ENCODE data around the gene PDSS1.
"Not testable (repeated sequence)": the region's sequence is repeated elsewhere in the genome, so short reads cannot be mapped to it uniquely, and the experiment has no call there.

The PDSS1 gene

GRCh38 chr10:26743091-26743490 is 45.6 kb downstream of the PDSS1 start:
- no peak for DNase-seq

GRCh38 chr10:26743841-26744240 is 46.3 kb downstream of the PDSS1 start:
- no peak for DNase-seq

DNA sequence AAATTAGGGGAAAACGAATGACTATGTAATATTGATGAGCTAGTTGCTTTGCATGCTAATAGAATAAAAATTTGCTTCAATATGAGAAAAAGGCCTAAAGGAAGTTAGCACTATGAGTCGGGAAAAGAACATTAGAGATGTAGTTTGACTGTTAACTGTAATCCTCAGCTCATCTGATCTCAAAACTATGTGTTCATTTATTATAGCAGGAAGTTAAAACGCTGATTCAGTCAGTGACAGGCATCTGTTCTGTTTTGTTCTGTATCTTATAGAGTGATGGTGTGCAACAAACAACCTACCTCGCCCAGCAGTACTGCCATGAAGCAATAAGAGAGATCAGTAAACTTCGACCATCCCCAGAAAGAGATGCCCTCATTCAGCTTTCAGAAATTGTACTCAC is 48.6 kb downstream of the PDSS1 start:
- DNase-seq = no peak

DNA sequence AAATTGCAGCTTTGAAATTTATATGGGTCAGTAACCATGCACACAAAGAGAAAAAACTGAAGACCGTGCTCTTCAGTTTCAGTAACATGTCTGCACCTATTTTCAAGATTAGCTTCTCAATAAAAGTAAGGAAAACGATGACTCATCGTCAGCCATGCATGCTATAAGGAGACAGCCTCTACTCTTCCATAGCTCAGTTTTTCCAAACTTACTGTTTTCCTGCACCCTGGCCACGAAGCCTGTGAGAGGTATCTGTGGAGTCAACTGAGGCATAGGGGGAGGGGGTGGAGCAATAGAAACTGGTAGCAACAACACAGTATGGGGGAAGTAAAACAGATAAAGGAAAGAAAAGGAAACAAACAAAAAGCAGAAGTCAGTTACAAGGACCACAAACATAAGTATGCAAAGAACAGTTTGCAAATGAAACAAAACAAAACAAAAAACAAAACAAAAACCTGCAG is 58.0 kb downstream of the PDSS1 start:
- no peak for DNase-seq

DNA sequence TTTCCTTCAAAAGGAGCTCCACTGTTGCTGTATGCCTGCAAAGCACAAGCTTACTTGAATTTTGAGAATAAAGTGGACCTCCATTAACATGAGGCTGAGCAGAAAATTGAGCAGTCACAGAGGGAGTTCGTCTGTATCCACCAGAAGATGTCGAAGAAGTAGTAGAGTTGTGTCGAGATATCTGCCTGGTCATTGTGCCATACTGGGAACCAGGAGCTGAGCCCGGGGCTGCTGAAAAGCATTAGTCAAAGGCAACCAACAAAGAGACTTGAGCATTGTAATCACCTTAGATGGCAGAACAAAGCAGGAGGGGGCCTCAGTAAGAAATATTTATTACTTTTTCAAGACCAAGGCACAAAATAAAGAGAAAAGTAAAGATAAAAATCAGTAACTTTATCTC is 61.5 kb downstream of the PDSS1 start:
- peak; percentile 48 for DNase-seq

GRCh38 chr10:26765549-26765948 is 68.0 kb downstream of the PDSS1 start:
- DNase-seq = no peak

GRCh38 chr10:26770069-26770468 is 72.6 kb downstream of the PDSS1 start:
- no peak for DNase-seq

DNA sequence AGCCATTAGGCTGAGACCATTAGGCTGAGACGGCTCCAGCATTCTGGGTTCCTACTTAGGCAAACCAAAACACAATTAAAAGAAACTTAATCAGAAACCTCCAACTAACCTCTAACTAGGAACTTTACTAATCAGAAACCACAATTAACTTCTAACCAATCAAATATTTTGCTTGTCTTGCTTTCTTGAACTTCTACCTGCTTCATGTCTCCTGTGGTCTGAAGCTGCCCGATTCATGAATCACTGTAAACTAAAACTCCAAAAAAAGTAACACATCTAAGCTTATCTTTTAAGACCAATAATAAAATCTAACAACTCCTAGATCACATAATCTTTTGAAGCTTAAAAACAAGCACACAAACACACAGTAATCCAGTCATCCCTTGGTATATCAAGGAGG is 76.1 kb downstream of the PDSS1 start:
- no peak for DNase-seq

DNA sequence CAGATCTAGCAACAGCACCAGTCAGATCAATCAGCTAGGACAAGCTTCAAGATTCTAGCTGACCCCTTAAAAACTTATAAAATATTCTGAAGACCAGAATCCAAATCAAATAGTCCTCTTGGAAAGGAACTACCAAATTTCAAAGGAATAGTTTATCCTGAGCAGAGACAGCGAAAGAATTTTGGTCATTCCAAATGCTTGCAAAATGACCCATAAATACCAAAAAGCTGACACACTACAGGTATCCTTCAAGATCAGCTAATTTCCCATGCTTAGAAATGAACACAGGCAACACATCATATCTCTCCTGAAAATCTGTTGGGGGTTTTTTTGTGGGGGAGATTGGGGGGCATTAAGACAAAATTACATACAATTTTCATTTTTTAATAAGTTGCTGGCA is 78.8 kb downstream of the PDSS1 start:
- DNase-seq = no peak

GRCh38 chr10:26777686-26778085 is 80.2 kb downstream of the PDSS1 start:
- DNase-seq = no peak

DNA sequence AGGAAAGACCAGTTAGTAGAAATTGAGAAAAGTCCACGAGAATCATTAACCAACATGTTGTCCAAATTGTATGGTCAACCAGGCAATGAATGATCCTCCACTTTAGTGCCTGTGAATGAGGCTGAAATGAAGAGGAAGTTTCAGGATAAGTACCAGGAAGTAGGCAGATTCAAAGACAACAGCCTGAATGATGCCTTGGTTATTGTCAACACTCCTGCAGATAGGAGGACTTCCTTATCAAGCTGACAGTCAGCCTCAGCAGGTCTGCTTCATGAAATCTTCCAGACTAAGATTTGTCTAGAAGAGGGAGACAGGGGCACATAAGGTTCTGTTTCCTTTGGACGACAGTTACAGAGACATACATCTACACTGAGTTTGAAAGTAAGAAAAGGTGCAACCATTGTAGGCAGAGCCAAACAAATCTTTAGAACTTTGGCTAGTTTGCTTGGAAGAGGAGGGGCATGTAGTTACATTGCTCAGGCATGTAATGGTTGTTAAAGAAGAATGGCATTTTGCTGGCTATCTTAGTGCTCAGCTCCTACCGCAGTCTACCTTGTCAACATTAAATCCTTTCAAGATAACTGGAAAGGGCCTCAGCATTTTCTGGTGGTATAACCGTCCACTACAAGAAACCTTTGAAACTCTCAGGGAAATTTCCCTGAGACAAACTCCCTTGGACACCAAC is 81.8 kb downstream of the PDSS1 start:
- DNase-seq = no peak

DNA sequence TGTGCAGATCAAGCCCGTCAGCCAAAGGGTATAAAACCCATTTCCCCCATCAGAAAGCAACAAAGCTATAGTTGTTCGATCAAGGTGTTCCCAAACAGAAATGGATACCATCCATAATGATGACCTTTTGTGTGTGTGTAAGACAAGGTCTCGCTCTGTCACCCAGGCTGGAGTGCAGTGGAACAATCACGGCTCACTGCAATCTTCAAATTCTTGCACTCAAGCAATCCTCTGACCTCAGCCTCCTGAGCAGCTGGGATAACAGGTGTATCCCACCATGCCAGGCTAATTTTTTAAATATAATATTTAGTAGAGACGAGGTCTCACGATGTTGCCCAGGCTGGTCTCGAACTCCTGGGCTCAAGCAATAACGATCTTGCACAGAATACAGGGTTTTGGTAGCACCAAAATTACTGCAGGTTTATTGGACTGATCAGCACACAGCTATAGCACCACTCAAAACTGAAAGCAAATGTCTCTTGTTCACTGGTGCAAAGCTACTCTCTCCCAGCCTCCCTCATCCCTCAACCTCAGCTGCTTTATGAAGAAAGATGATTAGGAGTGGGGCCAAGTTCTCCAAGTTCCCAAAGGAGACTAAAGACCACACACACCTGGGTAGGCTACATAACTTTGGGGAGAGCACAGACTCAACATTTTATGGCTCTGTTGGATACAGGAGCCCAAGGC is 82.7 kb downstream of the PDSS1 start:
- DNase-seq = no peak

DNA sequence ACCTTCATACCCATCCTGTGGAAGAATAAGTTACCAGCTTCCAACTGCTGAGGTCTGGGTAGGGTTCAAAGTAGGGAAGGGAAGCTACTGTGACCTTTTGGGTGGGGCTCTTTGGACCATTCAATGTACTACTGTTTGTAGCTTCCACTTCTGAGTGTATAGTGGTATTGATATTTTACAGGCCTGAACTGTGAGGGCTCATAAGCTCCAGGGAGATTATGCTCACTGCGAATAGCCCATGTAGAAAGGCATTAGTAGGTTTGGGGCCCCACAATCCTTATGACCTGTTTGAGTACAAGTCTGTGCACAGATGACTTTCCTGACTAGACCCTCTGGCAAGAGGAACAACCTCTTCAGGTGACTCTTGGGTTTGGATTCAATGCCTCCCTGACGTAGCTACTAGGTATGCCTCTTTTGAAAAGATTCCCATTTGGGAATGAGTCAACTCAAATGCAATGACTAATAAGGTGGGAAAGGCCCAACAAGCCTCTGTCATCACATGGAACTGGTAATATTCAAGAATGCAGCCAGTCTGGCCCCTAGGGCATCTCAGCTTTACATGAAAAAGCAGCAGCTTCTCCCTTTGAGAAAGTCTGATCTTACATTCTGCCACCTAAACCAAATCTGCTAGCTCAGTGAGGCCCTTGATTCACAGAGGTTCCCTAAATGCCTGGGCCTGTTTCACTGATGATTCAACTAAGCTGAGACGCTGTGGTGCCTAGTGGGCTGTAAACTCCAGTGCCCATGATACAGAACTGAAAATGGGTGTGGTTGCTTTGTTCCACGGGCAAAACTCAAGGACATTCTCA is 83.5 kb downstream of the PDSS1 start:
- DNase-seq = no peak

DNA sequence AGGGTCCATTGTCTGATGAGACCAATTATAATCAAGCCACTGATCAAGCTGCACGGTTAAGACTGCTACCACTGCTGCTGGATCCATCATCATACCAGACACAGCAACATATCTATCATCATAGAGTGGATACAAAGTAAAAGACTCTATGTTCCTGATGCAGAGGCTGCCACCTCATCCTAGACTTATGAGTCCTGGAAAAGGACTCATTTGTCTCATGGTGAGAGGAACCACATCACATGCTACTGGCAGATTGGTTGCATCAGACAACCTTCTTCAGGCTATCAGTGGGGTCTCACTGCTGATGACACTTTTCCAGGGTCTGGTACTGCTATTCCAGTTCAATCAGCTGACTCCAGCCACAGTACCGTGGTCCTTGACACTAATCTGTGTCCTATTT is 84.3 kb downstream of the PDSS1 start:
- no peak for DNase-seq

GRCh38 chr10:26787362-26787761 is 89.9 kb downstream of the PDSS1 start:
- DNase-seq = no peak

GRCh38 chr10:26789779-26790178 is 92.3 kb downstream of the PDSS1 start:
- DNase-seq = not testable (repeated sequence)

GRCh38 chr10:26790221-26790995 is 92.9 kb downstream of the PDSS1 start:
- no peak for DNase-seq

- no peak for DNase-seq
These were observed 95.4 kb downstream of the PDSS1 start for GRCh38 chr10:26792758-26793495.
